Measurements from ENCODE around the gene ADGRL1. TPM values are rescaled to one million over a fixed set of nuclear protein-coding genes. Genes with fewer than 3 reads are reported as not detected.

Gene ADGRL1
- polyA plus RNA-seq, 3 donors, result 1.7 TPM; not detected in 2

DNA sequence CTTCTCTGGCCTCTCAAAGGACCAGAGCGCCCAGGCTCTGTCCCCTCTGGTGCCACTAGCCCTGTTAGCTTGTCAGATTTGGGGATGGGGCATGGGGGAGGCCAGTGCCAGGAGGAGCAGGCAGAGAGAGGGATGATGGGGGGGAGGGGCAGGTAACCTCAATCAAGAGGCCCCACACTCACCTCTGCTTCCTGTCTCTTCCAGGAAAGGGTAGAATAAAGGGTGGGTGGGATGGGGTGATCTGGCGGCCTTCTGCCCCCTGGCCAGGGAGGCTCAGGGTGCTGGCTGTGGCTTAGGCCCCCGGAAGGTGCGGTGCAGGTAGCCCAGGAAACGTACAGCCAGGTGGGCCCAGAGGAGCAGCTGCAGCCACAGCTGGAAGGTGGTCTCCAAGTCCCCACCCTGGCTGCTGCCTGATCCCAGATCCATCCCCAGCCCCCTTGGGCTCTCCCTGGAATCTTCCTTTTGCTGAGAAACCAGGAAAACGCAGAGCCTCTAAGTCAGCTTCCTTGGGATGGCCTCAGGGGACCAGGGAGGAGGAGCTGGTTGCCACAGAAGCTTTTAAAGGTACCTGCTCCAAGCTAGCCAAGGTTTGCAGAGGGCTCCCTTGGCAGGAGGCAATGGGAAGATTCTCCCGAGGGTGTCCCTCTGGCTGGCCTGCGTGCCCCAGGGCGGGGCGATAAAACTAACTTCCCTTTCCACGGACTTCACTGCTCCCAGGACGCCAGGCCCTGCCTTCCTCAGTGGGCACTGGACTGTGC, 93.7 kb downstream of the ADGRL1 start:
- TF ChIP-seq, protein P1, sequence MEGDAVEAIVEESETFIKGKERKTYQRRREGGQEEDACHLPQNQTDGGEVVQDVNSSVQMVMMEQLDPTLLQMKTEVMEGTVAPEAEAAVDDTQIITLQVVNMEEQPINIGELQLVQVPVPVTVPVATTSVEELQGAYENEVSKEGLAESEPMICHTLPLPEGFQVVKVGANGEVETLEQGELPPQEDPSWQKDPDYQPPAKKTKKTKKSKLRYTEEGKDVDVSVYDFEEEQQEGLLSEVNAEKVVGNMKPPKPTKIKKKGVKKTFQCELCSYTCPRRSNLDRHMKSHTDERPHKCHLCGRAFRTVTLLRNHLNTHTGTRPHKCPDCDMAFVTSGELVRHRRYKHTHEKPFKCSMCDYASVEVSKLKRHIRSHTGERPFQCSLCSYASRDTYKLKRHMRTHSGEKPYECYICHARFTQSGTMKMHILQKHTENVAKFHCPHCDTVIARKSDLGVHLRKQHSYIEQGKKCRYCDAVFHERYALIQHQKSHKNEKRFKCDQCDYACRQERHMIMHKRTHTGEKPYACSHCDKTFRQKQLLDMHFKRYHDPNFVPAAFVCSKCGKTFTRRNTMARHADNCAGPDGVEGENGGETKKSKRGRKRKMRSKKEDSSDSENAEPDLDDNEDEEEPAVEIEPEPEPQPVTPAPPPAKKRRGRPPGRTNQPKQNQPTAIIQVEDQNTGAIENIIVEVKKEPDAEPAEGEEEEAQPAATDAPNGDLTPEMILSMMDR (IDR thresholded peaks at IDR 0.05), result no peak
- no peaks in the 10 kb centered on the region for H3K27me3 ChIP-seq (ENCODE audit: control insufficient read depth in 2 of 2, insufficient read depth in 2 of 2, low read length in 2 of 2)
- peak overlapping the region in 1 of 3 experiments; percentile 99 for H3K4me3 ChIP-seq (replicated peaks in 1 of 3; ENCODE audit: low read depth in 2 of 3, low read length in 3 of 3)
- H3K79me2 ChIP-seq (ENCODE audit: insufficient read depth, low read length), result peaks cover 86% of the 10 kb centered on the region
- DNase-seq, result peak in 2 of 3 donors; percentile 46
- H3K27ac ChIP-seq (ENCODE audit: low read depth in 1 of 2, low read length in 2 of 2), result peak overlapping the region; percentile 34 to 86
- intact Hi-C loops (cut with micrococcal nuclease), result no loop called here
- Mint-ChIP-seq H3K27ac (peak overlapping the region; percentile 50 to 82 (median 66)), H3K4me1 (peaks cover 51% of the 10 kb centered on the region), H3K27me3 (ENCODE audit: low read depth in 3 of 3) (peaks cover 0 to 1% (median 0%) of the 10 kb centered on the region in 3 donors), H3K36me3 (peaks cover 8 to 54% of the 10 kb centered on the region in 2 donors), H3K9me3 (no peaks in the 10 kb centered on the region), H3K4me3 (peak overlapping the region; percentile 51 to 67)
- peak overlapping the region; percentile 32 for H3K9ac ChIP-seq (ENCODE audit: insufficient read depth, low read length, poor library complexity, severe bottlenecking)
- no peak overlapping the region for H2AFZ ChIP-seq (ENCODE audit: insufficient read depth, low read depth, low read length, poor library complexity, severe bottlenecking)
- H3K4me2 ChIP-seq (replicated peaks; ENCODE audit: extremely low read depth, low read length, poor library complexity, severe bottlenecking), result peak overlapping the region; percentile 73
- peaks cover 14 to 21% of the 10 kb centered on the region in 2 donors for H3K36me3 ChIP-seq (replicated peaks in 1 of 2; ENCODE audit: control insufficient read depth in 1 of 2, insufficient read depth in 2 of 2, low read length in 2 of 2)
- no peaks in the 10 kb centered on the region for H3K9me3 ChIP-seq (replicated peaks in 1 of 2; ENCODE audit: control insufficient read depth in 1 of 2, insufficient read depth in 1 of 2, low read length in 2 of 2)
- peaks cover 47 to 55% of the 10 kb centered on the region in 2 donors for H3K4me1 ChIP-seq (ENCODE audit: control insufficient read depth in 1 of 2, insufficient read depth in 2 of 2, low read length in 2 of 2)
- H4K20me1 ChIP-seq (ENCODE audit: insufficient read depth, low read length), result peaks cover 94% of the 10 kb centered on the region
- 45% methylated on average over 11 of the region's 12 CpGs for WGBS (ENCODE audit: insufficient coverage)

DNA sequence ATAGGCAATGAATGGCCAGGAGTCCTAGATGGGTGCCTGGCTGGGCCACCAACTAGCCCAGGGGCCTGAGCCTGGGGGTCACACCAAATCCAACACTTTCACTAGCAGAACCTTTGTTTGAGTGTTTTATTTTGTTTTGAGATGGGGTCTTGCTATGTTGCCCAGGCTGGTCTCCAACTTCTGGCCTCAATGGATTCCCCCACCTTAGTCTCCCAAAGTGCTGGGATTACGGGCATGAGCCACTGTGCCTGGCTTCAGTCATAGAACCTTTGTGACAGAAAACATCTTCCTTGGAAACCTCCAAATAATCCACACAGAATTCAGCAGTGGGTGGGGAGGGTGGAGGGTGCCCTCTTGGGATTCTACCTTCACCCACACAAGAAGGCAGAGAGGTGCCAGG, 94.5 kb downstream of the ADGRL1 start:
- Histone ChIP-seq H3K4me2 (replicated peaks; ENCODE audit: extremely low read depth, low read length, poor library complexity, severe bottlenecking) (no peak overlapping the region), H3K4me3 (replicated peaks in 1 of 3; ENCODE audit: low read depth in 2 of 3, low read length in 3 of 3) (no peak overlapping the region), H3K9me3 (replicated peaks in 1 of 2; ENCODE audit: control insufficient read depth in 1 of 2, insufficient read depth in 1 of 2, low read length in 2 of 2) (no peaks in the 10 kb centered on the region), H3K27me3 (ENCODE audit: control insufficient read depth in 2 of 2, insufficient read depth in 2 of 2, low read length in 2 of 2) (no peaks in the 10 kb centered on the region), H3K79me2 (ENCODE audit: insufficient read depth, low read length) (peaks cover 79% of the 10 kb centered on the region), H4K20me1 (ENCODE audit: insufficient read depth, low read length) (peaks cover 94% of the 10 kb centered on the region), H3K9ac (ENCODE audit: insufficient read depth, low read length, poor library complexity, severe bottlenecking) (no peak overlapping the region), H3K27ac (ENCODE audit: low read depth in 1 of 2, low read length in 2 of 2) (peak overlapping the region in 1 of 2 donors; percentile 86), H3K36me3 (replicated peaks in 1 of 2; ENCODE audit: control insufficient read depth in 1 of 2, insufficient read depth in 2 of 2, low read length in 2 of 2) (peaks cover 20 to 28% of the 10 kb centered on the region in 2 donors), H2AFZ (ENCODE audit: insufficient read depth, low read depth, low read length, poor library complexity, severe bottlenecking) (no peak overlapping the region), H3K4me1 (ENCODE audit: control insufficient read depth in 1 of 2, insufficient read depth in 2 of 2, low read length in 2 of 2) (peaks cover 44 to 49% of the 10 kb centered on the region in 2 donors)
- Mint-ChIP-seq H3K27me3 (ENCODE audit: low read depth in 3 of 3) (peaks cover 0 to 1% (median 0%) of the 10 kb centered on the region in 3 donors), H3K27ac (no peak overlapping the region), H3K4me3 (no peak overlapping the region), H3K36me3 (peaks cover 12 to 60% of the 10 kb centered on the region in 2 donors), H3K9me3 (no peaks in the 10 kb centered on the region), H3K4me1 (peaks cover 47% of the 10 kb centered on the region)
- WGBS (ENCODE audit: insufficient coverage), result no CpG with 5 or more reads among the region's 1 CpG
- no peak for DNase-seq
- TF ChIP-seq, protein P1 (IDR thresholded peaks at IDR 0.05), result no peak
- intact Hi-C loops (cut with micrococcal nuclease), result no loop called here
